CD4-positive, alpha-beta T cell treated with Interleukin-2 at 100 ng/mL for 4 hours (primary cell): ENCODE measurements around the gene MALRD1.
"Not testable (repeated sequence)": the region's sequence is repeated elsewhere in the genome, so short reads cannot be mapped to it uniquely, and the experiment has no call there.

Source experiments
- DNase-seq: peaks from one replicate; pipeline ENCODE4 v3.0.0-alpha.2; 2020; ENCODE audit warnings: low spot score

The MALRD1 gene

DNA sequence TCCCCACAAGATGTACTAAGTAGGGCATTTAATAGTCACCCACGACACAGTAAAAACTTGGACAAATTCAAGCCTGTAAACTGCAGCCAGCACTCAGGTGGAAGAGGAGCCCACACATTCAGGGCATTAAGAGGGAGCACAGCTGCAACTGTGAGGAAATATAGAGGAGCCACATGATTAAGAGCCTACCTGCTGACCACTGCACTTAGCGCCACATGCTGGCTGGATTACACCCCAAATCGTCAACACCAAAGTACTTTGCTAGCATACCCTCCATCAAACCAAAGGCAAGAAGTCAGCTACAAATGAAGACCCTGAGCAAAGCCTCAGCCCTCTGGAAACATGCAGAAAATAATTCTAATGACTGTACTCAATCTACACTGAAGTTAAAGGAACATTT lies 445.3 kb downstream of the MALRD1 start:
- DNase-seq = no peak

DNA sequence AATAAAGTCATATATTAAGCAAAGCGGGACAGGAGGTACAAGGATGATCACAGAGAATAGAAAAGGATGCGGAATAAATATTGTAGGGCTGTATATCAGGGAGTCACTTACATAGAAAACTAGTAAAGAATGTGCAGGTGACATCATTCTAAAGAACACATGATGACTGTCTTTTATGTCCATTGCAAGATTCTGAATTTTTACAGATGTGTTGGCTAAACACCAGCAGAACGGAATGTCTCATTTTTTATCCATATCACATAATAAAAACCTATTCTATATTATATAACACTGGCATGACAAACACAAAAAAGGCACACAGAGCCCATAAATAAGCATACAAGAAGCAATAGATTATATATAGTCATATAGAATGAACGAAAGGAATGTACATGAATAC lies 448.4 kb downstream of the MALRD1 start:
- no peak for DNase-seq

DNA sequence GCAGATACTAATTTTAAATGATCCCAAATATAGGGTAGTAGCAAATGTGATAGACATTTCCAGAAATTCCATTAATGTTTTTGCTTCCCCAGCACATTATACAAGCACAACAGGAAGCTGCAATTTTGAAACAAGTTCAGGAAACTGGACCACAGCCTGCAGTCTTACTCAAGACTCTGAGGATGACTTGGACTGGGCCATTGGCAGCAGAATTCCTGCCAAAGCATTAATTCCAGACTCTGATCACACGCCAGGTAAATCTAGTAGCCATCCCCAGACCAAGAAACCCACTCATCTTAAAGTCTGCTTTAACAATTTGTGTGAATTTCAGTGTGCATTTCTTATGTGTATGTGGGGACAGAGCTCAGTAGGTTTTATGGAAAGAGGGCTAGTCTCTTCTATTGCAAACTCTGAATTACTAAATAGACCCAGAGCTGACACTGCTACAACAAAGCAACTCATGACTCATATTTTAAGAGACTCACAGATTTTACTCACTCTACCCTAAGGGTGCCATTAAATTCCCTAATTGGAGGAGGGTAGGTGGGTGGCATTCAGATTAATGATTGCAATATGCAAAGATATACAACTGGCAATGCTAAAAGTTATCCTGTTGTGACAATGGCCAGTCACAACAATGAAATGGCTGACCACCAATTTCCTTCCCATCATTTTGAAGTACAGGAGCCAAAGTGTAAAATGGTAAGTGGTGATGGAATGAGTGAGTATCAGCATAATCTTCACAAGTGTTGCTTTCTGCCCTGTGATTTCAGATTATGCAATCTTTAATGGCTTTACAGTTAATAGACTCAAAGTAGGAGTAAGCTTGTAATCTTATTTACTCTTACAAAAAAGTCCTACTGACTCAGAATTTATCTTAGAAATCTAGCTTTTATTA lies 450.0 kb downstream of the MALRD1 start:
- DNase-seq = no peak

DNA sequence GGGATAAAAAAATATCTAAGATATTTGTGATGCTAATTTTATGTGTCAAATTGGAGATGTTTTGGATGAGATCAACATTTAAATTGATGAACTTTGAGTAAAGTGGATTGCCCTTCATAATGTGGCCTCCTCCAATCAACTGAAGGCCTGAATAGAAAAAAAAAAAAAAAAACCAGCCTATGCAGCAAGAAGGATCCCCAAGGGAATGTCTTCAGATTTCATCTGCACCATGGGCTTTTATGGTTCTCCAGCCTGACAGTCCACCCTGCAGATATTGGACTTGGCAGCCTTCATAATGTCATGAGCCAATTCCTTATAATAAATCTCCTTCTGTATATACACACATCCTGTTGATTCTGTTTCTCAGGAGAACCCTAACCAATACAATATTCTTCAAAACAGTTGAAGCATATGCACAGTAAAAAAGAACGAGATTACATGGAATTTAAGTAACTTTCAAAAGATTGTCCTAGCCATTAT lies 450.7 kb downstream of the MALRD1 start:
- DNase-seq = no peak

DNA sequence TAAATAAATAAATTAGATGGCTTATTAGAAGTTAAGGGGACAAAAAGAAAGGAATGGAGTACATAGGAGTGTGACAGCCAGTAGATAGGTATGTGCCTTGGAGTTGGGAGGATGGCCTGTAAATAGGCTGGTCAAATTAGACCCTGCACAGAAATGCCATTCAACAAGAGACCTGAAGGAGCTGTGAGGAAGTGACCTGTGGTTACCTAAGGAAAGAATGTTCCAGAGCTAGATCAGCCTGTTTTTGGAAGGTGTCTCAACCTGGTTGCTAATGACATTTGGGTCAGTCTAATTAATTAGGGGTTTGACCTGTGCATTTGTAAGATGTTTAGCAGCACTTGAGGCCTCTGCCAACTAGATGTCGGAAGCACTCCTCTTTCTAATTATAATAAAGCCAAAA lies 452.4 kb downstream of the MALRD1 start:
- no peak for DNase-seq

DNA sequence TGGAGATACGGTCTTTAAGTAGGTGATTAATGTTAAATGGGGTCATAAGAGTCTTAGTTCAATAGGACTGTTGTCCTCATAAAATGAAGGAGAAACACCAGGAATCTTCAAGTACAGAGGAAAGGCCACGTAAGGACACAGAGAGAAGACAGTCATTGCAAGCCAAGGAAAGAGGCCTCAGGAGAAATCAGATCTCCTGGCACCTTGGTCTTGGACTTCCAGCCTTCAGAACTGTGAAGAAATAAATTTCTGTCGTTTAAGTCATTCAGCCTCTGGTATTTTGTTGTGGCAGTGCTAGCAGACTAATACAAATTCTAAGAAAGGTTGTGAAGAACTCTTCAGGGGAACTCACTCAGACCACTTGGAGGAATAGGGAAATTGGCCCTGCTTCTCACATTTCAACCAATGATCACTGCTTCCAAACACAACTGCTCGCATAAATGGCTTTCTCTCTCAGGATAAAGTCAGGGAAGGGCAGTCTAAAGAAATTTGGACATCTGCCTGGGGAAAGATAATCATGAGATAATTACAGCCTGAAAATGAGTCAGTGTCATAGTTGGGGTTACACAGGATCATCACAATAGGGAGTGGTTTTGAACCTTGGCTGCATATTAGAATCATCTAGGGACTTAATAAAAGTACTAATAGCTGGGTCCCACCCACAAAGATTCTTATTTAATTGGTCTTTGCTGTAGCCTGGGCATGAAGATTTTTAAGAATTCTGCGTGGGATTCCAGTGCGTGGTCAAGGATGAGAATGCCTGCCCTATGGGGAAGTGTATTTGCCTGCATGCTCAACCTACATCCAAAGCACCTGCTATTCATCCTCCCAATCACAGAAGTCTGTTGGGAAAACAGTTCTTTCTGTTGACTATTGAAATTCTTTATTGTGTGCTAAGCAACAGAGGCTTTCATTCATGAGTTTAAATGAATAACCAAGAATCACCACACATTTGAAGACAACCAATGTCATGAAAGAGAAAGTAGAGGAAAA lies 457.0 kb downstream of the MALRD1 start:
- DNase-seq = no peak

DNA sequence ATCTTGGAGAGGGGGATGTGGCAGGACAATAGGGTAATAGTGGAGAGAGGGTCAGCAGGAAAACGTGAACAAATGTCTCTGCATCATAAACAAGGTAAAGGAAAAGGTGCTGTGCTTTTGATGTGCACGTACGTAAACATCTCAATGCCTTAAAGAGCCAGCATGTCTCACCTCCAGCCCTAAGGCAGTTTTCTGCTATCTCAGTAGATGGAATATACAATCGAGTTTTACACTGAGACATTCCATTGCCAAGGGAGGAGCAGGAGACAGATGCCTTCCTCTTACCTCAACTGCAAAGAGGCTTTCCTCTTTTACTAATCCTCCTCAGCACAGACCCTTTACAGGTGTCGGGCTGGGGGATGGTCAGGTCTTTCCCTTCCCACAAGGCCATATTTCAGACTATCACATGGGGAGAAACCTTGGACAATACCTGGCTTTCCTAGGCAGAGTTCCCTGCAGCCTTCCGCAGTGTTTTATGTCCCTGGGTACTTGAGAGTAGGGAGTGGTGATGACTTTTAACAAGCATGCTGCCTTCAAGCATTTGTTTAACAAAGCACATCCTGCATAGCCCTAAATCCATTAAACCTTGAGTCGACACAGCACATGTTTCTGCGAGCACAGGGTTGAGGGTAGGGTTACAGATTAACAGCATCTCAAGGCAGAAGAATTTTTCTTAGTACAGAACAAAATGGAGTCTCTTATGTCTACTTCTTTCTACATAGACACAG lies 461.6 kb downstream of the MALRD1 start:
- DNase-seq = not testable (repeated sequence)

DNA sequence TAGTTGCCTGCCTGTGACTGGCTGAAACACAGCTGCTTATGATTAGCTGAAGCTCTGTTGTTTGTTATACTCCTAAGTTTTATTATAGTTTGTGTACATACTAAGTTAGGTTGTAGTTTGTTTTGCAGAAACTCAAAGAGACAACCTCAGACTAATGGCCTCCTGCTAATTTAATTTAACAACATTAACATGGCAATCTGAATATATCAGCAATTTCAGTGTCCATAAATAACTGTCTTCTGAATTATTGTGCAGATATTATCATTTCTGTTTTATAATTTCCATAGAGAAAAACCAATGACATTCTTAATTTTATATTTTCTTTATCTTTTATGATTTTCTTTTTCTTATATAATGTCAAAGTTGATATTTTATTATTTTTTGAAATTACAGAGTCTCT lies 469.5 kb downstream of the MALRD1 start:
- no peak for DNase-seq

DNA sequence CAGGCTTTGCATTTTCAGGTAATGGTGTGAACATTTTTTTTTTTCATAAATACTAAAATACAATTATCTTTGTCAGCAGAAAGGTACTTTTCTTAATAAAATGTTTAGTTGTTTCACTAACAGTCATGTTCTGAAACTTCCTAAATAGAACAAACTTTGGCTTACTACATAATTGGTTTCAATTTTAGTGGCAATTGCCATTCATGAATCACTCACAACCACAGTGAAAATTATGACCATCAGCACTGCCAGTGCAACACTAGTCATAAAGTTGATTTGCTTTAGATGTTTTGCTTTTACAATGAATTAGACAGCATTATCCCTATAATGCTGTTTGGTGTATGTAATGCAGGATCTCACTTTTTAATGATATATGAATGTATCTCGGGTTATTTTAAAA lies 470.0 kb downstream of the MALRD1 start:
- no peak for DNase-seq

DNA sequence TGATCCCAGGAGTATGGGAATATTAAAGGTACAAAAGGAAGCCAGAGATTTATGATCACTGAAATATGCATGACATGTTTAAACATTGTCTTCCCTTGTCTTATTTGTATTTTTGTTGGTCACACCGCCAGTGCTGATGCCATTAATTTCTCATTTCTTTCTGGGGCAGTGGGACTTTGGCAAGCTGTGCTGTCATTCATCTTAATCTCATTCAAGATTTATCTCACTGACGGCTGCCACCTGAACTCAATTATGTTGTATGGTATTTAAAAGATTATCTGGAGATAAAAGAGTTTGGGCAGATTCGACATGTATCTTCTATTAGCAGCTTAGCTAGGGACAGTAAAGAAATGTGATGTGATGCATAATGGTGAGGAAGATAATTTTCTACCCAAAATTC lies 482.7 kb downstream of the MALRD1 start:
- DNase-seq = no peak

DNA sequence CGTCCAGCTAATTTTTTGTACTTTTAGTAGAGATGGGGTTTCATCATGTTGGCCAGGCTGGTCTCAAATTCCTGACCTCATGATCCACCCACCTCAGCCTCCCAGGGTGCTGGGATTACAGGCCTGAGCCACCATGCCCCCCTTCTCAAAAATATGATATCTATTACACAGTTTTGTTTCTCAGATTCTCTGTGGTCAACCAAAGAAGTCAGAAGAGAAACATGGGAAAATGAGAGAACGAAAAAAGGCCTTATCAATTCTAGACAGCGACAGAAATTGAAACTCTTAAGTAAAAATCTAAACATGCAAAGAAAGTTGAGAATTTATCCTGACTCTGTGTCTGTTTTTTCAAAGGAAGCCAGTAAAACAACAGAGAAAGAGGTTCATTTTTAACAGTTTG lies 483.8 kb downstream of the MALRD1 start:
- no peak for DNase-seq

DNA sequence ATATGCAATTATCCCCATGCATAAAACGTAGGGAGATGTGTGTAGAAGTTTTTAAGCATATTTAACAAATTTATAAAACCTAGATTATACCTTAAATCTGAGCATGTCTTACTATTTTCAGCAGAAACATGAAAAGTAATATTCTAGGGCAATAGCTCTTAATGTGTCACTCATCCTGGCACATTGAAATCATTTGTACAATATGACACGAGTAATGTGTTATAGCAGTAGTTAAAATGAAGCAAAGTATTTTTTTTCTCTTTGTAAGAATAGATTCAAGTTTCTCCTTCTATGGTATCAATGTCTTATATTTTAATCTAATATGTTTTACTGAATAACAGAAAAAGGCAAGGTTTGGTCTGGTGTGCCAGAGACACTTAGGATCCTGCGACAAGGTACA lies 492.7 kb downstream of the MALRD1 start:
- no peak for DNase-seq

DNA sequence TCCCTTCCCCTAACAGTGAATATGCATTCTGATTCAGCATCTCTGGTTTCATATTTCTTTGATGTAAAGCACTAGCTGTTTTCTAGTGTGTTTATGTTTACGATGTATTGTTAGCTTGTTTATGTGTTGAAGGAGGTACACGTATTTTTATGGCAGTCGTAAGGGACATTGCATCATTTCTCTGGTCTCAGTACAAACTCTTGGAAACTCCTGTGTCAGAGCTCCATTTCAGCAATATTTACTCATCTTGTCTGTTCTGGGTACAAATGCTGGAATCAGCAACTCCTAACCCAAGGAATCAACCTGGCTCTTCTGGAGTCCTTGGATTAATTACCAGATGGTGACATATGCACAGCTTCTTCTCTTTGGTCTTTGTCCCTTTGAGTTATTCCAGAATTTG lies 497.6 kb downstream of the MALRD1 start:
- no peak for DNase-seq

DNA sequence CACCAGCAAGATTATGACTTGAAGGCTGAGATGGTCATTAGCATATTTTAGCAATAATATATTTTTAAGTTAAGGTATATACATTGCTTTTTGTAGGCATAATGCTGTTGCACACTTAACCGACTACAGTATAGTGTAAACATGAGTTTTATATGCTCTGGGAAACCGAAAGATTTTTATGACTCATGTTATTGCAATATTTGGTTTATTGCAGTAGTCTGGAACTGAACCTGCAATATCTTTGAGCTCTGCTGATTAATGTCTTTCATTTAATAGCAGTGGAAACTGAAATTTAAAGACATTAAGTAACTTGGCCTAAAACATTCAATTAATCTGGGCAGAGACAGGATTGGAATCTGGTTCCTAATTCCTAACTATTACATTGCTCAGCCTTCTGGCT lies 500.9 kb downstream of the MALRD1 start:
- DNase-seq = no peak

DNA sequence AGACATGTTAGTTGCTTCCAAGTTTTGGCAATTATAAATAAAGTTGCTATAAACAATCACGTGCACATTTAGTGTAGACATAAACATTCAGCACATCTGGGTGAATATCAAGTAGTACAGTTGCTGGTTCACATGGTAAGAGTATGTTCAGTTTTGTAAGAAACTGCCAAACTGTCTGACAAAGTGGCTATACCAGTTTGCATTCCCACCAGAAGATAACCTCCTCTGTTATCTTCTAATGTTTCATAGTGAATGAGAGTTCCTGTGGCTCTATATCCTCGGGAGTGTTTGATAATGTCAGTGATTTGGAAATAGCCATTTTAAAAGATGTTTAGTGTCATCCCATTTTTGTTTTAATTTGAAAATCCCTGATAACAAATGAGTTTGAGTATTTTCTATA lies 508.1 kb downstream of the MALRD1 start:
- no peak for DNase-seq

DNA sequence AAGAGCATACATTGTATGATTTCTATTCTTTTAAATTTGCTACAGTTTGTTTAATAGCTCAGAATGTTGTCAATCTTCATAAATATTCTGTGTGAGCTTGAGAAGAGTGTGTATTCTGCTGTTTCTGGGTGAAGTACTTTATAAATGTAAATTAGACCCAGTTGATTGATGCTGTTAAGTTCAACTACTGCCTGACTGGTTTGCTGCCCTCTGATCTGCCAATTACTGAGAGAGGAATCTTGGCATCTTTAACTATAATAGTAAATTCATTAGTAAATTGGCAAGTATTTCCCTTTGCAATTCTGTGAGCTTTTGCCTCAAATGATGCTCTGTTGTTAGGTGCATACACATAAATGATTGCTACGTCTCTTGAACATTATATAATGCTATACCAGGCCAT lies 512.6 kb downstream of the MALRD1 start:
- DNase-seq = no peak

DNA sequence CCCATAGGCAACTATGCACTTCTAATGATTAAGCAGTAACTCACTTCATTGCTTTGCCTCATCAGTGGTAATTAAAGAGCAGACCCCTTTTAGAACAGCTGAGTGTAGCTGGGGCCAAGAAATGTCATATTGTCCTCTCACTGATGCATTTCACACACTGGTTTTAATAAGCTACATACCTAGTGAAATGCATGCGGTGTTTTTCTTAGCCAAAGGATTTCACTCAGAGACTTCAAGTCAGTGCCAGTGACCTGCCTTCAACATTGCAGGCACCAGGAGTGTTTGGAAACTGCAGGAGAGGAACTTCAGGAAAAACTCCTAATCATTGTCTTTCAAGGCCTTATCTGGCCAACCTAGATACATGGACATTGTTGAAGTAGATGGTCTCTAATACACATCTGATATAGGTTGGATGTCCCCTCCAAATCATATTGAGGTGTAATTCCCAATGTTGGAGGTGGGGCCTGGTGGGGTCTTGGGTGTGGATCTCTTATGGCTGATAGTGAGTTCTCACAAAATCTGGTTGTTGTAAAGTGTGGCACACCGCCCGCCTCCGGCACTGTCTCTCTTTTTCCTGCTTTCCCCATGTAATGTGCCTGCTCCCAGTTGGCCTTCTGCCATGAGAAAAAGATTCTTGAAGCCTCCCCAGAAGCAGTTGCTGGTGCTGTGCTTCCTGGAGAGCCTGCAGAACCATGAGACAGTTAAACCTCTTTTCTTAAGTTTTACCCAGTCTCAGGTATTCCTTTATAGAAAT lies 515.0 kb downstream of the MALRD1 start:
- DNase-seq = no peak

DNA sequence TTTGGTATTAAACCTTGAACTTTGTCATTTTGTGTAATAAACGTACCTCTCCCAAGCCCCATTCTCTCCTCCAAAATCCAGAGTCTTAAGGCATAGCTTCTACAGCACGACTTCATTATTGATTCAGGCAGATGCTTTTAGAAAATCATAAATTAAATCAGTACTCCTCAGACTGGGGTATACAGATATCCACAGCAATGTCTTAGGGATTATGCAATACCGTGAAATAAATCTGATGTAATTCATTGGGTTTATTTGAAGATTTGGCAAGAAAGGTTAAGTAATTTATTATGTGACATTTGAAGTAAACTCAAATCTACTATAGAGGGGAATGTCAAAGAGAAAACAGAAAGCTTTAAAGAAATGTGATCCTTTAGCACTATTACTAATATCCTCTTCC lies 521.5 kb downstream of the MALRD1 start:
- DNase-seq = no peak

DNA sequence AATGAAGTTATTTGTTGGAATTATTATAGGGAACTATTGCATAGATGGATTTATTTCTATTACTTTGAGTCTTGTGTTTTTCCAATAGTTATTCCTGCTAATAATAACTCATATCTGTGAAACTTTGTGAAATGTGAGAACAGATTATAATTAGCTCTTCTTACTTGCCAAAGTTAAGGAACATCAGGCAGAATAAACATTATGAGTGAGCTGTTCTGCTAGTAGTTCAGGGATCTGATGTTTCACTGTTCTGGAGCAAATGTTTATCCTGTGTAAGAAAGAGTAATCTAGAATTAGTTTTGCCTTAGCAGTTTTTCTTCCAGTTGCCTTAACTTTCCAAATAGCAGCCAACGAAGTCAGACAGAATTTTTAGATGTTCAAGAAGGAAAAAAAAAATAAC lies 522.4 kb downstream of the MALRD1 start:
- no peak for DNase-seq

DNA sequence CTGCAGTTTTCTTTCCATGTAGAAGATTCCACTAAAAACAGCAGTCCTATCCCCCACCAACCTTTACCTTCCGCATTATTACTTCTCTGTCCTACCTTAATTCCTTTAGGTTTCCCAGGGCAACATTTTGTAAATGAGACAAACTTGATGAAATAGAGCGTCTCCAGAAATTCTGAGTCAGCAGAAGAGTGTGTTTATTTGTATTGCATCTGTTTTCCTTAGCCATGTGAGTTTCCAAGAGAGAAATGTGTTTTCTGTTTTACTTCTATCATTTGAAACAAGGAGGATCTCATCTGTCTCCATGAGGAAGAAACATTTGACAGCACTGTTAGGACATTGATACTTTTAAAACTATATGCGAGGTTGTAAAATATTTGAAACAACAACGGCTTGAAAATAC lies 523.5 kb downstream of the MALRD1 start:
- no peak for DNase-seq

DNA sequence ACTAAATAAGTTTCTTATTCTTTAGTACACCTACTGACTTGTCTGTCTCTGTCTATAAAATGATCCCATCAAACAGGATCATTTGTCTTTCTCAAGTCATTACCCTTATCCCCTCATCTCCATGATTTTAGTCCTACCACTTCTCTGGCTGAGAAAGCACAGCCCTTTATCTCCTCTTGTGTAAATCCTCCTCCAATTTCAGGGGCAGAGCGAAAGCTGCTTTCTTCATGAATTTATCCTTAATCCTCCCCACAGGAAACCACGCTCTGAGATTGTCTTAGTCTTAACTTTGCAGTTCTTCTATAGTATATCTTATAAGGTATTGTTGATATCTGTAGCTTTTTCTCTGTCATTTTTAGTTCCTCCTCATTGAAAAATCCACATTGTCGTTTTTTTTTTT lies 528.0 kb downstream of the MALRD1 start:
- DNase-seq = no peak
